ENCODE measurements around the gene ANKS1B. TPM values are rescaled to one million over a fixed set of nuclear protein-coding genes. Genes with fewer than 3 reads are reported as not detected.

Gene ANKS1B
- total and polyA plus RNA-seq, 10 of the 15 experiments (the other 5 are each of a cell fraction or from before 2014, with no cell fraction given): 0.16 to 1.3 (median 0.82) TPM; not detected in 7

GRCh38 chr12:99600388-99600787 lies 384.3 kb downstream of the ANKS1B start:
- SMC1A ChIA-PET (ENCODE audit: uncharacterized antibody, unreplicated experiment): interaction anchor here (1.4 kb wide), 1 partner anchor 19 kb away, joined by 3 read pairs; no protein-coding TSS in a partner anchor
- CTCF ChIA-PET: interaction anchor here (1.0 to 1.2 kb wide), 2 partner anchors 8 to 557 kb away, joined by 3 to 4 read pairs; no protein-coding TSS in a partner anchor
- H2AFZ ChIP-seq (ENCODE audit: control insufficient read depth, low read depth, low read length): no peak overlapping the region
- POLR2A ChIA-PET: no interaction called here
- no peaks in the 10 kb centered on the region for H3K79me2 ChIP-seq (ENCODE audit: control insufficient read depth, insufficient read depth, low read length)
- H3K27ac ChIP-seq (ENCODE audit: control insufficient read depth, insufficient read depth): no peak overlapping the region
- no peaks in the 10 kb centered on the region for H4K20me1 ChIP-seq (ENCODE audit: control insufficient read depth, insufficient read depth)
- no peak overlapping the region for H3K9ac ChIP-seq (ENCODE audit: control insufficient read depth, insufficient read depth, low read length)
- RAD21 ChIA-PET (ENCODE audit: unreplicated experiment): interaction anchor here (0.8 kb wide), 1 partner anchor 164 kb away, joined by 3 read pairs; no protein-coding TSS in a partner anchor
- no peaks in the 10 kb centered on the region for H3K9me3 ChIP-seq (replicated peaks; ENCODE audit: control insufficient read depth, insufficient read depth, low read length)
- H3K27me3 ChIP-seq (replicated peaks in 1 of 2; ENCODE audit: control insufficient read depth in 2 of 2, insufficient read depth in 2 of 2, low read length in 1 of 2): no peaks in the 10 kb centered on the region
- 2% methylated on average over 5 of the region's 5 CpGs for WGBS (ENCODE audit: insufficient coverage, insufficient replicate concordance, low lambda C conversion rate, missing lambda C conversion rate)
- intact Hi-C loops (cut with micrococcal nuclease; ENCODE audit: unreplicated experiment) (no loop called here), in situ Hi-C loops (cut with MboI) (loop anchor here (25.0 kb wide), 1 partner anchor 213 kb away; no protein-coding TSS in a partner anchor)
- H3K4me1 ChIP-seq (ENCODE audit: control insufficient read depth, insufficient read depth, low read length): no peaks in the 10 kb centered on the region
- H3K36me3 ChIP-seq (ENCODE audit: control insufficient read depth in 2 of 2, insufficient read depth in 2 of 2, low read length in 1 of 2): no peaks in the 10 kb centered on the region
- ATAC-seq: peak; percentile 80
- no peak overlapping the region for H3K4me3 ChIP-seq
- DNase-seq (ENCODE audit: low read depth, low spot score): peak; percentile 37
- no peak for FAIRE-seq
- BruUV-seq (replicated peaks): no TSS peak
- no peak overlapping the region for H3K4me2 ChIP-seq (ENCODE audit: control insufficient read depth, insufficient read depth)
- TF ChIP-seq PBX3 (IDR thresholded peaks at IDR 0.05; ENCODE audit: insufficient replicate concordance, low read depth, low read length) (peak; percentile 76), SKIL (IDR thresholded peaks at IDR 0.05; ENCODE audit: low read depth, poor library complexity, severe bottlenecking) (no peak), EED (IDR thresholded peaks at IDR 0.05; ENCODE audit: low read depth) (no peak), NBN (IDR thresholded peaks at IDR 0.05) (no peak), TAF1 (IDR thresholded peaks at IDR 0.05; ENCODE audit: borderline replicate concordance, low read depth, low read length) (no peak), ZNF24 (IDR thresholded peaks at IDR 0.05) (0 out of 2 replicates have a peak, but pooled peaks have one; percentile 68), EP300 (IDR thresholded peaks at IDR 0.05; ENCODE audit: borderline replicate concordance in 1 of 2, control insufficient read depth in 1 of 2, low read depth in 2 of 2, low read length in 2 of 2) (no peak), REST (IDR thresholded peaks at IDR 0.05; ENCODE audit: low read depth, low read length) (no peak), E2F8 (IDR thresholded peaks at IDR 0.05; ENCODE audit: low read depth, partially characterized antibody) (no peak)
